MM.1S (cell line): Measurements from ENCODE around the gene PLPPR4.
"Not testable (repeated sequence)": the region's sequence is repeated elsewhere in the genome, so short reads cannot be mapped to it uniquely, and the experiment has no call there.

Experiments
- DNase-seq: peaks from one replicate; pipeline ENCODE4 v3.0.0-alpha.2; 2015
- H2AFZ ChIP-seq: fragments of 300-600 bp; sonication (generic); 2 replicates; pipeline ENCODE4 v1.6.0; 2016; ENCODE audit warnings: antibody characterized with exemption, low read length
- H3F3A ChIP-seq: fragments of 300-600 bp; sonication (generic); 2 replicates; pipeline ENCODE4 v1.6.1; 2016; ENCODE audit warnings: mild to moderate bottlenecking, antibody characterized with exemption, low read length, moderate library complexity, mixed read lengths; ENCODE audit not compliant: insufficient read depth
- H3K27ac ChIP-seq: fragments of 300-600 bp; sonication (generic); 2 replicates; pipeline ENCODE4 v1.5.1; 2016; ENCODE audit warnings: mild to moderate bottlenecking, low read length
- H3K27me3 ChIP-seq: fragments of 300-600 bp; sonication (generic); replicated peaks from 2 replicates; pipeline ENCODE4 v1.6.0; 2016; ENCODE audit warnings: low read length; ENCODE audit not compliant: insufficient read depth
- H3K36me3 ChIP-seq: fragments of 300-600 bp; sonication (generic); replicated peaks from 2 replicates; pipeline ENCODE4 v1.6.1; 2016; ENCODE audit warnings: mild to moderate bottlenecking, low read length, mixed read lengths; ENCODE audit not compliant: insufficient read depth
- H3K4me1 ChIP-seq: fragments of 300-600 bp; sonication (generic); 2 replicates; pipeline ENCODE4 v1.6.1; 2016; ENCODE audit warnings: low read length, mixed read lengths
- H3K4me2 ChIP-seq: fragments of 300-600 bp; sonication (generic); 2 replicates; pipeline ENCODE4 v1.6.0; 2016; ENCODE audit warnings: low read depth, low read length
- H3K4me3 ChIP-seq: fragments of 300-600 bp; sonication (generic); 2 replicates; pipeline ENCODE4 v1.5.1; 2016; ENCODE audit warnings: low read length, mixed read lengths
- H3K79me2 ChIP-seq: fragments of 300-600 bp; sonication (generic); 2 replicates; pipeline ENCODE4 v1.6.1; 2016; ENCODE audit warnings: mixed run types, low read length, mixed read lengths
- H3K9ac ChIP-seq: fragments of 300-600 bp; sonication (generic); 2 replicates; pipeline ENCODE4 v1.6.1; 2016; ENCODE audit warnings: low read length, mixed read lengths
- H3K9me2 ChIP-seq: fragments of 300-600 bp; sonication (generic); replicated peaks from 2 replicates; pipeline ENCODE4 v1.6.1; 2016; ENCODE audit warnings: mild to moderate bottlenecking, low read length, mixed read lengths; ENCODE audit not compliant: insufficient read depth
- H3K9me3 ChIP-seq: fragments of 300-600 bp; sonication (generic); replicated peaks from 2 replicates; pipeline ENCODE4 v1.6.1; 2016; ENCODE audit warnings: mild to moderate bottlenecking, low read length, mixed read lengths; ENCODE audit not compliant: insufficient read depth
- H4K20me1 ChIP-seq: fragments of 300-600 bp; sonication (generic); 2 replicates; pipeline ENCODE4 v1.6.1; 2016; ENCODE audit warnings: mild to moderate bottlenecking, low read length, moderate library complexity, mixed read lengths; ENCODE audit not compliant: insufficient read depth
- EZH2 ChIP-seq: fragments of 300-600 bp; sonication (generic); optimal IDR thresholded peaks from 2 replicates; pipeline ENCODE3; 2017; ENCODE audit warnings: low read depth, mild to moderate bottlenecking, antibody characterized with exemption, low read length, mixed read lengths
- EZH2phosphoT487 ChIP-seq: fragments of 300-600 bp; sonication (generic); IDR thresholded peaks from 2 replicates; pipeline ENCODE4 v1.6.1; 2018; ENCODE audit warnings: antibody characterized with exemption, low read length
- TF ChIP-seq, protein P1 (sequence below): fragments of 300-600 bp; sonication (generic); IDR thresholded peaks from 2 replicates; pipeline ENCODE4 v1.5.1; 2016; ENCODE audit warnings: antibody characterized with exemption, low read length, mixed read lengths

PLPPR4 gene

DNA sequence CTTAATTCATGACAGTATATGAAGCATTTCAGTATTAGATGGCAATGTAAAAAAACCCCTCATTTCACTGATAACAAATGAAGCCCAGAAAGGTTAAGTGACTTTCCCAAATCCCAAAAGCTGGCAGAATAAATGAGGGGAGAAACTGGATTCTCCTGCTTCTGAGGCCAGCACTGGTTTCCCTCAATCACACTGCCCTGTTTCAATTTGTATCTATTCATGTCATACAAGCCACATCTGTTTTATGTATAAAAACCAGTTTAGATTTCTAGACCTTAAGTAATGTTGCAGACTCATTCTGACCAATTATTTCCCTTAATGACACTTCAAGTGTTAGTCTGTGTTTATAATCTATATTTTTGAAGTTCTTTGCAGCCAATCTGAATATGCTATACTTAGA, 16.8 kb downstream of the PLPPR4 start:
- H3K27ac ChIP-seq = no peak overlapping the region
- H3K9me2 ChIP-seq = no peaks in the 10 kb centered on the region
- H3F3A ChIP-seq = no peaks in the 10 kb centered on the region
- no peaks in the 10 kb centered on the region for H3K79me2 ChIP-seq
- no peak overlapping the region for H3K4me2 ChIP-seq
- H3K9ac ChIP-seq = no peak overlapping the region
- TF ChIP-seq EZH2 (no peak), EZH2phosphoT487 (no peak)
- TF ChIP-seq, protein P1, sequence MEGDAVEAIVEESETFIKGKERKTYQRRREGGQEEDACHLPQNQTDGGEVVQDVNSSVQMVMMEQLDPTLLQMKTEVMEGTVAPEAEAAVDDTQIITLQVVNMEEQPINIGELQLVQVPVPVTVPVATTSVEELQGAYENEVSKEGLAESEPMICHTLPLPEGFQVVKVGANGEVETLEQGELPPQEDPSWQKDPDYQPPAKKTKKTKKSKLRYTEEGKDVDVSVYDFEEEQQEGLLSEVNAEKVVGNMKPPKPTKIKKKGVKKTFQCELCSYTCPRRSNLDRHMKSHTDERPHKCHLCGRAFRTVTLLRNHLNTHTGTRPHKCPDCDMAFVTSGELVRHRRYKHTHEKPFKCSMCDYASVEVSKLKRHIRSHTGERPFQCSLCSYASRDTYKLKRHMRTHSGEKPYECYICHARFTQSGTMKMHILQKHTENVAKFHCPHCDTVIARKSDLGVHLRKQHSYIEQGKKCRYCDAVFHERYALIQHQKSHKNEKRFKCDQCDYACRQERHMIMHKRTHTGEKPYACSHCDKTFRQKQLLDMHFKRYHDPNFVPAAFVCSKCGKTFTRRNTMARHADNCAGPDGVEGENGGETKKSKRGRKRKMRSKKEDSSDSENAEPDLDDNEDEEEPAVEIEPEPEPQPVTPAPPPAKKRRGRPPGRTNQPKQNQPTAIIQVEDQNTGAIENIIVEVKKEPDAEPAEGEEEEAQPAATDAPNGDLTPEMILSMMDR = no peak
- no peaks in the 10 kb centered on the region for H4K20me1 ChIP-seq
- H3K4me3 ChIP-seq = no peak overlapping the region
- no peak for DNase-seq
- no peaks in the 10 kb centered on the region for H3K36me3 ChIP-seq
- H2AFZ ChIP-seq = no peak overlapping the region
- no peaks in the 10 kb centered on the region for H3K9me3 ChIP-seq
- H3K27me3 ChIP-seq = no peaks in the 10 kb centered on the region
- H3K4me1 ChIP-seq = no peaks in the 10 kb centered on the region

DNA sequence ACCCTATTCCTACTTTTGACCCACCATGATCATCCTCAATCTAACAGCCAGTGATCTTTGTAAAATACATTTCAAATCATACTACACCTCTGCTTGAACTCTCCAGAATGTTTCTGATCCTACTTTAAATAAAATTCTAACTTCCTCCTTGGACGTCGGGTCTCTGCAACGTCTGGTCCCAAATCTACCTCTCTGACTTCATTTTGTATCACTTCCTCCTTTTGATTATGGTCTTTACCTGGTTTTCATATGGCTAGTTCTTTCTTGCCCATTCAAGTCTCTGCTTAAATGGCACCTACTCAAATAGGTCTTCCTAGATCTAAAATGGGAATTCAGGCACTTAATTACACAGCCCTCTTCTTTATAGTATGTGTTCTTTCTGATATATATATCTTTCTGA, 18.2 kb downstream of the PLPPR4 start:
- Histone ChIP-seq H3K36me3 (no peaks in the 10 kb centered on the region), H2AFZ (no peak overlapping the region), H3K27me3 (no peaks in the 10 kb centered on the region), H3K9ac (no peak overlapping the region), H3F3A (no peaks in the 10 kb centered on the region), H3K9me3 (no peaks in the 10 kb centered on the region), H3K79me2 (no peaks in the 10 kb centered on the region), H3K9me2 (no peaks in the 10 kb centered on the region), H3K4me2 (no peak overlapping the region), H3K4me1 (no peaks in the 10 kb centered on the region), H3K27ac (no peak overlapping the region), H4K20me1 (no peaks in the 10 kb centered on the region), H3K4me3 (no peak overlapping the region)
- DNase-seq = no peak
- TF ChIP-seq, protein P1 = no peak
- no peak for TF ChIP-seq EZH2
- TF ChIP-seq EZH2phosphoT487 = no peak

DNA sequence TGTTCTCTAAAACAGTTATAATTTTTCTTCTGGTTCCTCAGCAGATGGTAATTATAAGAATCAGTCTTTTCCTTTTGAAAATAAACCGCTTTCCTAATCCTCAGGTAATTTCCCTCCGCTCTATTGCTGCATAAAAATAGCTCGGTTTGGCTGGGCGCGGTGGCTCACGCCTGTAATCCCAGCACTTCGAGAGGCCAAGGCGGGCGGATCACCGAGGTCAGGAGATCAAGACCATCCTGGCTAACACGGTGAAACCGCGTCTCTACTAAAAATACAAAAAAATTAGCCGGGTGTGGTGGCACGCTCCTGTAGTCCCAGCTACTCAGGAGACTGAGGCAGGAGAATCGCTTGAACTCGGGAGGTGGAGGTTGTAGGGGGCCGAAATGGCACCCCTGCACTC, 19.2 kb downstream of the PLPPR4 start:
- H2AFZ ChIP-seq, H3K27ac ChIP-seq, H3K4me1 ChIP-seq, H3K36me3 ChIP-seq, H4K20me1 ChIP-seq, H3K79me2 ChIP-seq, H3F3A ChIP-seq, H3K9me3 ChIP-seq, H3K27me3 ChIP-seq, DNase-seq, H3K9me2 ChIP-seq, H3K9ac ChIP-seq, H3K4me3 ChIP-seq, H3K4me2 ChIP-seq: not testable (repeated sequence)

DNA sequence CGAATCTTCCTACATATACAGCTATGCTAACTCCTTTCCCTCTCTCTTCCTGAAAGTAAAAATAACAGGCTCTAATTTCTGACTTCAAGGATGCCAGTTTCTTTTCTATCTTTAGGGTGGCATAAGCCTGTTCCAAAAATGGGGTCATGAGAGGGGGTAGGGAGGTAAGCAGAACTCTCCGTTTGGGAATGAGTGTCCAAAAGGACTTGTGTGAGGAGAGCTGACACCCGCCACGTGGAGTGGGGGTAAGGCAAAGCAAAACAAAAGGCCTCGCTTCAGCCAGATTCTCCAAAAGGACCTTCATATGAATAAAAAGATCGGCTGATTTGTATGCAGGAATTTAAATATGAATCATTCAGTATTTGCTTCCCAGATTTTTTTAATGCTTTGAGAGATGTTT, 28.6 kb downstream of the PLPPR4 start:
- Histone ChIP-seq H3F3A (no peaks in the 10 kb centered on the region), H3K9me2 (no peaks in the 10 kb centered on the region), H3K4me1 (no peaks in the 10 kb centered on the region), H3K79me2 (no peaks in the 10 kb centered on the region), H3K27ac (no peak overlapping the region), H3K36me3 (no peaks in the 10 kb centered on the region), H2AFZ (no peak overlapping the region), H3K4me3 (no peak overlapping the region), H3K27me3 (no peaks in the 10 kb centered on the region), H4K20me1 (no peaks in the 10 kb centered on the region), H3K9me3 (no peaks in the 10 kb centered on the region), H3K4me2 (no peak overlapping the region), H3K9ac (no peak overlapping the region)
- TF ChIP-seq, protein P1 = no peak
- DNase-seq = no peak
